H9 (cell line): ENCODE data around the gene ATP5IF1. TPM values are rescaled to one million over a fixed set of nuclear protein-coding genes. Genes with fewer than 3 reads are reported as not detected.
A peak's percentile ranks its signal among the peaks of the same experiment; 100 is the strongest.

Experiments used
- DNase-seq: peaks from one replicate; pipeline ENCODE4 v3.0.0-alpha.2; 2017
- H2AFZ ChIP-seq: one replicate; pipeline ENCODE4 v1.6.1; 2013; ENCODE audit warnings: mild to moderate bottlenecking, low read length, control low read depth, moderate library complexity
- H2AK5ac ChIP-seq: 2 replicates; pipeline ENCODE4 v1.6.1; 2013; ENCODE audit warnings: low read length, control low read depth, mixed read lengths; ENCODE audit not compliant: insufficient read length
- H2BK120ac ChIP-seq: one replicate; pipeline ENCODE4 v1.6.1; 2013; ENCODE audit warnings: low read depth, mild to moderate bottlenecking, low read length, control low read depth, inconsistent platforms; ENCODE audit not compliant: poor library complexity, severe bottlenecking
- H2BK12ac ChIP-seq: 2 replicates; pipeline ENCODE4 v1.6.1; 2013; ENCODE audit warnings: low read length, control low read depth, mixed read lengths, low read depth; ENCODE audit not compliant: insufficient read length
- H2BK15ac ChIP-seq: 2 replicates; pipeline ENCODE4 v1.6.1; 2013; ENCODE audit warnings: low read depth, low read length, control low read depth
- H2BK20ac ChIP-seq: one replicate; pipeline ENCODE4 v1.6.1; 2013; ENCODE audit warnings: low read depth, mild to moderate bottlenecking, low read length, control low read depth, inconsistent platforms; ENCODE audit not compliant: poor library complexity, severe bottlenecking
- H2BK5ac ChIP-seq: 2 replicates; pipeline ENCODE4 v1.6.1; 2013; ENCODE audit warnings: low read length, control low read depth, mixed read lengths; ENCODE audit not compliant: insufficient read length
- H3K14ac ChIP-seq: 2 replicates; pipeline ENCODE4 v1.6.1; 2013; ENCODE audit warnings: low read length, control low read depth; ENCODE audit not compliant: insufficient read depth
- H3K18ac ChIP-seq: 2 replicates; pipeline ENCODE4 v1.6.1; 2013; ENCODE audit warnings: low read depth, mild to moderate bottlenecking, mixed read lengths, low read length, control low read depth; ENCODE audit not compliant: insufficient read length
- H3K23ac ChIP-seq: 2 replicates; pipeline ENCODE4 v1.6.1; 2013; ENCODE audit warnings: low read length, control low read depth, mixed read lengths, low read depth; ENCODE audit not compliant: insufficient read length
- H3K23me2 ChIP-seq: 2 replicates; pipeline ENCODE4 v1.6.1; 2013; ENCODE audit warnings: low read depth, mild to moderate bottlenecking, mixed read lengths, low read length, control low read depth; ENCODE audit not compliant: insufficient read length, poor library complexity, severe bottlenecking
- H3K27ac ChIP-seq: 2 replicates; pipeline ENCODE4 v1.5.1; 2013; ENCODE audit warnings: low read length, control low read depth, mixed read lengths, low read depth; ENCODE audit not compliant: insufficient read length
- H3K27me3 ChIP-seq: 2 replicates; pipeline ENCODE4 v1.6.1; 2013; ENCODE audit warnings: low read length, control low read depth, inconsistent platforms; ENCODE audit not compliant: insufficient read depth
- H3K4ac ChIP-seq: 2 replicates; pipeline ENCODE4 v1.6.1; 2013; ENCODE audit warnings: low read depth, mild to moderate bottlenecking, control low read depth, inconsistent platforms, low read length, moderate library complexity
- H3K4me1 ChIP-seq: 2 replicates; pipeline ENCODE4 v1.6.1; 2013; ENCODE audit warnings: low read length, control low read depth, inconsistent platforms; ENCODE audit not compliant: insufficient read depth
- H3K4me2 ChIP-seq: 2 replicates; pipeline ENCODE4 v1.6.1; 2013; ENCODE audit warnings: low read length, control low read depth, mixed read lengths; ENCODE audit not compliant: insufficient read length, insufficient read depth
- H3K56ac ChIP-seq: 2 replicates; pipeline ENCODE4 v1.6.1; 2013; ENCODE audit warnings: low read depth, mild to moderate bottlenecking, mixed read lengths, low read length, control low read depth; ENCODE audit not compliant: insufficient read length
- H3K79me1 ChIP-seq: 2 replicates; pipeline ENCODE4 v1.6.1; 2013; ENCODE audit warnings: low read depth, mild to moderate bottlenecking, moderate library complexity, low read length, control low read depth, inconsistent platforms; ENCODE audit not compliant: insufficient read depth, poor library complexity, severe bottlenecking
- H3K79me2 ChIP-seq: 2 replicates; pipeline ENCODE4 v1.6.1; 2013; ENCODE audit warnings: low read length, control low read depth, inconsistent platforms; ENCODE audit not compliant: insufficient read depth
- H3K9ac ChIP-seq: 2 replicates; pipeline ENCODE4 v1.6.1; 2013; ENCODE audit warnings: low read length, control low read depth, mixed read lengths; ENCODE audit not compliant: insufficient read length; ENCODE audit errors: extremely low read depth
- H3K9me3 ChIP-seq: one replicate; pipeline ENCODE4 v1.6.1; 2013; ENCODE audit warnings: low read depth, low read length, inconsistent platforms; ENCODE audit not compliant: control insufficient read depth
- H3T11ph ChIP-seq: one replicate; pipeline ENCODE4 v1.6.1; 2013; ENCODE audit warnings: mild to moderate bottlenecking, low read length, control low read depth, inconsistent platforms
- H4K20me1 ChIP-seq: one replicate; pipeline ENCODE4 v1.6.1; 2013; ENCODE audit not compliant: control insufficient read depth, insufficient read length, insufficient read depth
- H4K5ac ChIP-seq: 2 replicates; pipeline ENCODE4 v1.6.1; 2013; ENCODE audit warnings: low read depth, mild to moderate bottlenecking, mixed read lengths, low read length, control low read depth; ENCODE audit not compliant: insufficient read length
- H4K8ac ChIP-seq: replicated peaks from 2 replicates; pipeline ENCODE4 v1.6.1; 2013; ENCODE audit warnings: low read length, control low read depth, mixed read lengths, low read depth; ENCODE audit not compliant: insufficient read length
- H4K91ac ChIP-seq: 2 replicates; pipeline ENCODE4 v1.6.1; 2013; ENCODE audit warnings: low read depth, mild to moderate bottlenecking, moderate library complexity, mixed read lengths, low read length, control low read depth; ENCODE audit not compliant: insufficient read length
- H3K27ac Mint-ChIP-seq, 3 experiments: 2 replicates in 2 of 3; 3 replicates in 1 of 3; pipeline ENCODE4 v1.8.0; 2020 to 2021; ENCODE audit warnings: mixed read lengths in 3 of 3, mild to moderate bottlenecking in 1 of 3, moderate library complexity in 1 of 3
- H3K27me3 Mint-ChIP-seq: 2 replicates; pipeline ENCODE4 v1.8.0; 2021; ENCODE audit warnings: low read depth, mild to moderate bottlenecking, moderate library complexity, mixed read lengths
- H3K36me3 Mint-ChIP-seq, 3 experiments: 2 replicates in 2 of 3; 3 replicates in 1 of 3; pipeline ENCODE4 v1.8.0; 2020 to 2021; ENCODE audit warnings: low read depth in 3 of 3, mixed read lengths in 3 of 3; ENCODE audit not compliant: insufficient read depth in 1 of 3
- H3K4me1 Mint-ChIP-seq, 2 experiments: 2 replicates each; pipeline ENCODE4 v1.8.0; 2020; ENCODE audit warnings: mixed read lengths in 2 of 2
- H3K4me3 Mint-ChIP-seq, 2 experiments: 2 replicates in 1 of 2; 3 replicates in 1 of 2; pipeline ENCODE4 v1.8.0; 2020 to 2021; ENCODE audit warnings: mild to moderate bottlenecking in 2 of 2, mixed read lengths in 2 of 2, moderate library complexity in 1 of 2
- H3K9me3 Mint-ChIP-seq, 2 experiments: 2 replicates in 1 of 2; 3 replicates in 1 of 2; pipeline ENCODE4 v1.8.0; 2020; ENCODE audit warnings: mild to moderate bottlenecking in 2 of 2, mixed read lengths in 2 of 2, moderate library complexity in 1 of 2
- WGBS: extraction: QIAGEN DNeasy Blood & Tissue Kit; methylation state at CpG from one replicate; pipeline ENCODE4 v1.1.7; 2013; ENCODE audit warnings: missing lambda C conversion rate, low lambda C conversion rate, mixed read lengths; ENCODE audit not compliant: insufficient read length; ENCODE audit errors: extremely low coverage; 5-methylcytosine and 5-hydroxymethylcytosine counted together
- total RNA-seq: library from RNA; stranded (reverse); gene quantifications from 2 replicates; pipeline ENCODE4 v1.2.1, GENCODE V29; 2021
- TF ChIP-seq, protein P1 (sequence below): fragments of 200-600 bp; sonication (generic); conservative IDR thresholded peaks from 3 replicates; pipeline ENCODE4 v1.8.0; 2021; ENCODE audit warnings: antibody characterized with exemption, mild to moderate bottlenecking

ATP5IF1 gene
- total RNA-seq, 1 experiment from 2014 or later, result 257 TPM

DNA sequence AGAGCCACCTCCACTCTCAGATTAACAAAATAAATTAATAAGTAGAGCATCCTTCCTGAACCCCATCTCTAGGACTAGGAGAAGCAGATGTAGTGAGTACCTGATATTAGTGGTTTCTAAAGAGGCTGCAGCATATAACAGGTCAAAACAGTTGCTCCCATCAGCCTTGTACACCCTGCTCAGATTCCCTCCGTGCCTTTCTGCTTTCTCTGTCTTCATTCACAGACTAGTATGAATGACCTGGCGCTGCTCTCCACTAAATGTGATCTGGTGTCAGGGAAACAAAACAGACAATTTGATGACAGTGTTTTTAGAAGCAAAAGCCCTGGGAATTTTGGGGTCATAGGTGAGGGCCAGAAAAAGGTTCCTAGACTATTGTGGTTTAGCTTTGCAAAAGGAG lies 31.7 kb downstream of the ATP5IF1 start:
- TF ChIP-seq, protein P1, sequence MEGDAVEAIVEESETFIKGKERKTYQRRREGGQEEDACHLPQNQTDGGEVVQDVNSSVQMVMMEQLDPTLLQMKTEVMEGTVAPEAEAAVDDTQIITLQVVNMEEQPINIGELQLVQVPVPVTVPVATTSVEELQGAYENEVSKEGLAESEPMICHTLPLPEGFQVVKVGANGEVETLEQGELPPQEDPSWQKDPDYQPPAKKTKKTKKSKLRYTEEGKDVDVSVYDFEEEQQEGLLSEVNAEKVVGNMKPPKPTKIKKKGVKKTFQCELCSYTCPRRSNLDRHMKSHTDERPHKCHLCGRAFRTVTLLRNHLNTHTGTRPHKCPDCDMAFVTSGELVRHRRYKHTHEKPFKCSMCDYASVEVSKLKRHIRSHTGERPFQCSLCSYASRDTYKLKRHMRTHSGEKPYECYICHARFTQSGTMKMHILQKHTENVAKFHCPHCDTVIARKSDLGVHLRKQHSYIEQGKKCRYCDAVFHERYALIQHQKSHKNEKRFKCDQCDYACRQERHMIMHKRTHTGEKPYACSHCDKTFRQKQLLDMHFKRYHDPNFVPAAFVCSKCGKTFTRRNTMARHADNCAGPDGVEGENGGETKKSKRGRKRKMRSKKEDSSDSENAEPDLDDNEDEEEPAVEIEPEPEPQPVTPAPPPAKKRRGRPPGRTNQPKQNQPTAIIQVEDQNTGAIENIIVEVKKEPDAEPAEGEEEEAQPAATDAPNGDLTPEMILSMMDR, result no peak
- Histone ChIP-seq H3K27ac (no peak overlapping the region), H3K9ac (no peak overlapping the region), H3K14ac (no peak overlapping the region), H2BK20ac (no peak overlapping the region), H4K8ac (no peak overlapping the region), H3K4me2 (no peak overlapping the region), H2AK5ac (no peak overlapping the region), H3K27me3 (no peaks in the 10 kb centered on the region), H3K23ac (no peak overlapping the region), H4K5ac (no peak overlapping the region), H3T11ph (no peak overlapping the region), H2BK5ac (no peak overlapping the region), H3K23me2 (no peaks in the 10 kb centered on the region), H3K4me1 (peaks cover 11% of the 10 kb centered on the region), H3K79me1 (peaks cover 7% of the 10 kb centered on the region), H2BK15ac (no peak overlapping the region), H2BK12ac (no peak overlapping the region), H2BK120ac (no peak overlapping the region), H2AFZ (no peak overlapping the region), H3K9me3 (no peaks in the 10 kb centered on the region), H3K79me2 (peaks cover 27% of the 10 kb centered on the region; the same call in 1 of the 2 replicates), H3K18ac (no peak overlapping the region), H4K20me1 (no peaks in the 10 kb centered on the region), H3K4ac (no peak overlapping the region), H4K91ac (no peak overlapping the region), H3K56ac (no peak overlapping the region)
- Mint-ChIP-seq H3K4me1 (peaks cover 41 to 46% of the 10 kb centered on the region in 2 experiments), H3K27me3 (no peaks in the 10 kb centered on the region), H3K9me3 (no peaks in the 10 kb centered on the region), H3K27ac (peak overlapping the region in 2 of 3 experiments; percentile 26 to 92; a peak in 4 of 7 replicates), H3K36me3 (peaks cover 6 to 31% (median 24%) of the 10 kb centered on the region in 3 experiments; a peak in 6 of 7 replicates), H3K4me3 (no peak overlapping the region)
- no peak for DNase-seq
- WGBS, result no CpG with 5 or more reads among the region's 2 CpGs
